AG04450 (cell line): ENCODE results near the gene MYOT. TPM values are rescaled to one million over a fixed set of nuclear protein-coding genes. Genes with fewer than 3 reads are reported as not detected.

ENCODE experiments used
- CTCF ChIA-PET: fragments of 300-600, 350-600 bp; formaldehyde crosslinking; extraction: SDS; loops from one replicate; lab custom pipeline; 2022; ENCODE audit warnings: antibody characterized with exemption, inconsistent platforms; lab: Charles Lee
- POLR2A ChIA-PET: fragments of 350-600 bp; formaldehyde crosslinking; extraction: SDS; loops from one replicate; lab custom pipeline; 2021; ENCODE audit warnings: antibody characterized with exemption, inconsistent platforms; lab: Yijun Ruan, JAX
- DNase-seq: peaks from one replicate; pipeline ENCODE4 v3.0.0-alpha.2; 2011; ENCODE audit warnings: low read depth, low spot score
- H3K27ac ChIP-seq: one replicate; pipeline ENCODE4 v1.5.1; 2012; ENCODE audit warnings: low read depth, low read length, control low read depth
- H3K27me3 ChIP-seq: one replicate; pipeline ENCODE4 v1.6.0; 2012; ENCODE audit warnings: low read length; ENCODE audit not compliant: control insufficient read depth, insufficient read depth
- H3K4me3 ChIP-seq: 2 replicates; pipeline ENCODE4 v1.5.1; 2011; ENCODE audit warnings: mild to moderate bottlenecking, low read depth, low read length, control low read depth
- H3K9me3 ChIP-seq: 2 replicates; pipeline ENCODE4 v1.5.1; 2012; ENCODE audit warnings: low read length; ENCODE audit not compliant: control insufficient read depth, insufficient read depth
- CTCF ChIP-seq: IDR thresholded peaks from 2 replicates; pipeline ENCODE4 v1.5.1; 2011; ENCODE audit warnings: low read depth, low read length, control low read depth, inconsistent platforms
- polyA plus RNA-seq: library from polyadenylated mRNA; depleted of rRNA; stranded (reverse); fragments of >200 nt; gene quantifications from 2 replicates; pipeline ENCODE4 v1.2.3, GENCODE V29; 2011

Gene MYOT
- polyA plus RNA-seq, 1 experiment = not detected

- no peak for DNase-seq
- H3K9me3 ChIP-seq = no peaks in the 10 kb centered on the region
- ChIA-PET POLR2A (no interaction called here), CTCF (interaction anchor here (1.0 to 2.9 kb wide), 3 partner anchors 46 to 196 kb away, joined by 3 to 11 read pairs (median 5); no protein-coding TSS in a partner anchor)
- no peak for TF ChIP-seq CTCF
- H3K27me3 ChIP-seq = peaks cover 2% of the 10 kb centered on the region
- no peak overlapping the region for H3K4me3 ChIP-seq
- H3K27ac ChIP-seq = no peak overlapping the region
Measured at GRCh38 chr5:137825165-137825564, 42.5 kb upstream of the MYOT start.

- TF ChIP-seq CTCF = no peak
- no peak overlapping the region for H3K27ac ChIP-seq
- ChIA-PET POLR2A (no interaction called here), CTCF (interaction anchor here (1.0 to 2.9 kb wide), 3 partner anchors 47 to 197 kb away, joined by 3 to 11 read pairs (median 5); no protein-coding TSS in a partner anchor)
- peaks cover 2% of the 10 kb centered on the region for H3K27me3 ChIP-seq
- DNase-seq = no peak
- no peak overlapping the region for H3K4me3 ChIP-seq
- H3K9me3 ChIP-seq = no peaks in the 10 kb centered on the region
Measured at GRCh38 chr5:137826067-137826466, 41.6 kb upstream of the MYOT start.

- no peak for DNase-seq
- peaks cover 2% of the 10 kb centered on the region for H3K27me3 ChIP-seq
- H3K9me3 ChIP-seq = no peaks in the 10 kb centered on the region
- TF ChIP-seq CTCF = no peak
- ChIA-PET CTCF (interaction anchor here (2.9 kb wide), 1 partner anchor 49 kb away, joined by 11 read pairs; no protein-coding TSS in a partner anchor), POLR2A (no interaction called here)
- no peak overlapping the region for H3K27ac ChIP-seq
- no peak overlapping the region for H3K4me3 ChIP-seq
Measured at GRCh38 chr5:137828180-137828579, 39.5 kb upstream of the MYOT start.

- DNase-seq = no peak
- Histone ChIP-seq H3K9me3 (no peaks in the 10 kb centered on the region), H3K4me3 (no peak overlapping the region), H3K27ac (no peak overlapping the region), H3K27me3 (peaks cover 2% of the 10 kb centered on the region)
- ChIA-PET POLR2A (no interaction called here), CTCF (no interaction called here)
- no peak for TF ChIP-seq CTCF
Measured at GRCh38 chr5:137828664-137829063, 39.0 kb upstream of the MYOT start.

- no peak for DNase-seq
- Histone ChIP-seq H3K27ac (no peak overlapping the region), H3K27me3 (peaks cover 2% of the 10 kb centered on the region), H3K9me3 (no peaks in the 10 kb centered on the region), H3K4me3 (no peak overlapping the region)
- CTCF ChIA-PET = no interaction called here
- TF ChIP-seq CTCF = no peak
- POLR2A ChIA-PET = no interaction called here
Measured at GRCh38 chr5:137831105-137831504, 36.6 kb upstream of the MYOT start.
